ENCODE data around the gene STXBP5.

DNA sequence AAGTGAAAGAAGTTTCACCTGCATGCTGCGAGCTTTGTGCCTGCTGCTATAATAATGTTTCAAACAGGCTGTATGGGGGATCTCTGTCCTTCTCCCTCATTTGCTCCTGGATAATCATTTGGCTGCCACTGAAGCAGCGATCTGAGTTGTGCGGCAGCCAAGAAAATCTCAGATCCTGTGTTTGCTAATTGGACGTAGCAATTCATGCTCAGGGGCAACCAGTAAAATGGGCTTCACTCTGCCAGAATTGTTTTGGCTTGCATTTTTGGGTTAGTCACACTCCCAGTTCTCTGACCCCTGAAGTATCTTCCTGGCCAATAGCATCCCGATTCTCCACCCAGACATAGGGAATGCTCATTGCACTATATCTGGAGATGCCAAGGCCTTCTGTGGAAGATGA is 13.7 kb upstream of the STXBP5 start:
- TF ChIP-seq SMC3 (IDR thresholded peaks at IDR 0.05; ENCODE audit: low read depth, low read length) = no peak
- TF ChIP-seq GABPA (IDR thresholded peaks at IDR 0.05; ENCODE audit: low read depth) = no peak
- TF ChIP-seq ELF1 (IDR thresholded peaks at IDR 0.05) = no peak
- TF ChIP-seq POLR2AphosphoS5 (IDR thresholded peaks at IDR 0.05; ENCODE audit: low read depth, low read length) = no peak

All from SK-N-SH (cell line).